ENCODE results near the gene PAMR1.

The PAMR1 gene

DNA sequence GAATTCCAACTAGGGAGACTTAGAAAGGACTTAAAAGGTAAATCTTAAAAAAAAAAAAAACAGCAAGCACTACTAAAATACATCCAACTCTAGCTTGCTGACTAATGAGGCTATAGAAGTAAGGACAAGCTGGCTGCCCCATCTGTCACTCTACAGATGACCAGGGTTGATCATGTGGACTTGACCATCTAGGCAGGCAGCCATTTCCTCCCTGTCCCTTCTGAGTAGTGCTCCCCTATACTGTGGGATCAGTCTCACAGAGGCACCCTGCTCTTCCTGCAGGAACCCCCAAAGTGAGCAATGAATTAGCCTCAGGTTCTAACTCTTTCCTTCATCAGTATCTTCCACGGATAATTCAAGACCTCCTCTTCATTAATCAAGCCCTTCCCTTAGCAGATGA is 118.4 kb downstream of the PAMR1 start:
- no peak for DNase-seq (ENCODE audit: low read depth in 1 of 2, low spot score in 1 of 2)

DNA sequence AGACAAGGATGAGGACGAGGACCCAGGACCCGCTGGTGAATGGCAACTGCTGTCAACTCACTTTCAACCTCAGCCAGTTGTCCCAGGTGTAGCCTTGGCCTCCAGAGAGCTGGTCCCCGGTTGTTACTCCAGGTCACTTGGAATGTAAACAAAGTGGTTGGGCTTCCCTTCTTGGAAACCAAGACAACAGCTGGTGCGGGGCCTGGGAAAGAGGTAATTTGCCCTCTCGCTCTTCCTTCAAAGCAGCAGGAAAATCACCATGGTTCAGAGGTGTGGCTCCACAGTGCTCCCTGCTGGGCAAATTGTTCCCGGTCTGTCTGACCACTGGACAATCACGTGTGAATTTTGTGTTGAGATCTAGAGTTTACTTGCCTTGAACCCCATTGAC is 121.0 kb downstream of the PAMR1 start:
- DNase-seq (ENCODE audit: low read depth in 1 of 2, low spot score in 1 of 2) = no peak

DNA sequence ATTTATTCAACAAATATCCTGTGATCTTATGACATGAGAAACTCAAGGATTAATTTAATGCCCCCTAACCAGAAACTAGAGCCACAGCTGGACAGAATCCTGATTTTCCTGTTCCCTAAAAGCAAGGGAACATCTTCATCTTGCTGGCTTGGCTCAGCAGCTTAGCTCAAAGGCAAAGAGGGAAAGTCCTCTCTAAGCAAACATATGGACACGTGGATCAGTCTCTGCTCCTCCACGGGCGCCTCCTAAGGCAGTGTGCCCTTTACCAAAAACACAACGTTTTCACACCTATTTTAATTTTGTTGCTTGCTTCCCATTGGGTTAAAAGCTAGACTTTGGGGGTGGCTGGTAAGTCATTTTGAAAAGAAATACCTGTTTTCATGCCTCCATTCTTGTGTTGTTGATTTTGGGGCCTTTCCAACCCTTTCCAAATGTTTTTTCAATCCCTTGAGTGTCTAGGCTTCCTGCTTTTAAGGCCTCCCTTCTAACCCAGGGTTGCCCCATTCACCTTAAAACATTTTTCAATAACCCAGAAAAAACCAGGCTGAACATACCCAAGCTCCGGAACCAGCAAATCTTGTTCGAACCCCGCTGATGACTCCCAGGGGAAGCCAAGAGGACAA is 121.5 kb downstream of the PAMR1 start:
- no peak for DNase-seq (ENCODE audit: low read depth in 1 of 2, low spot score in 1 of 2)

DNA sequence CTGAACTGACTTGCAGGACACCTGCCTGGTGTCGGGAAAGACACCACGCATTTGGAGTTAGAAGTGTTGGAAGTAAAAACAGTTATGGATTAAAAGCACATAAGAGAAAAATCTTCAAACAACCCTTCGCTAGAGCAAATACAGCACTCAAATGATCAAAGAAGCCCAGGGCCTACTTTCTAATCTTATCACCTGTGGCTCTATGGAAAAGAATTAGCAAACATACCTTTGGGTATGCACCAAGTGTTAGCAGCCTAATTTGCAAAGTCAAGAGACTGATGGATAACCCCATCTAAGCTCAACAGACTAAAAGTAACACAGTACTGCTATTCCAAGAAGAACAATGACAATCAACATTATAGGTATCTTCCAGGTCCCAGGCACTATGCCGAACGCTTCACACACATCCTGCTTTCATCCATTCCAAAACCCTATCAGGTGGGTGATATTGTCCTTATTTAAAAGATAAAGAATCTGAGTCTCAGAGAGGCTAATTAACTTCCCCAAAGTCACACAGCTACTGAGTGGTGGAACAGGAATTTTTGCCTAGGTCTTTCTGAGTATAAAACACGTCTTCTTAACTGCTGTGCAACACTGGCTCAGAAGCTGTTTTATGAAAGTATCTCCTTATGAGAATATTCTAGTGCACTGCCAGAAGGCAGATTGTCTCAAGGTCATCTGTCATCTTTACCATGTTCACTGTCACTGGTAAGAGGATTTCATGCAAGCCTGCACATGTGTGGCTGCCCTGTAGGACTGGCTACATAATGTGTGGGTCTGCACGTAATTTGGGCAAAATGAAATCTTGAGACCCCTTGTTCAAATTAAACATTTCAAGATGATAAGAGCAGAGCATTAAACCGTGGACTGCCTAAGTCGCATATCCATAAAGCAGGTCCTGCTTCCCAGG is 122.4 kb downstream of the PAMR1 start:
- no peak for DNase-seq (ENCODE audit: low read depth in 1 of 2, low spot score in 1 of 2)

DNA sequence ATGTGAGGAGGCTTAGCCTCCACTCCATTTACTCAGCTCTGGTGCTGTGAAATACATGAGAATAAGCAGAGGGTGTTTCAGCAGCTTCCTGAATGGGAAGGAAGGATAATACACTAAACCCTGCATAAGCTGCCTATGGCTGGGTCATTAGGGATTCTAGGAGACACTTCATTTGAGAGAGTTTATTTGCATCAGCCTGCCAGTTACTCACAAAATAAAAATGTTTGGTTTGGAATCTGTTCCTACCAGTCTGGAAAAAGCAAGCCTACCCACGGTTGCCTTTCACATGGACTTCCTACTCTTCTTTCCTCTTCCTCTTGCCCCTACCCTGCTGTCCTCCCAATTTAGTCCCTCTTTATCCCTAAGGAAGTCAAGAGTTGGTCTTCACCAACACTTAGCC is 126.5 kb downstream of the PAMR1 start:
- no peak for DNase-seq (ENCODE audit: low read depth in 1 of 2, low spot score in 1 of 2)

DNA sequence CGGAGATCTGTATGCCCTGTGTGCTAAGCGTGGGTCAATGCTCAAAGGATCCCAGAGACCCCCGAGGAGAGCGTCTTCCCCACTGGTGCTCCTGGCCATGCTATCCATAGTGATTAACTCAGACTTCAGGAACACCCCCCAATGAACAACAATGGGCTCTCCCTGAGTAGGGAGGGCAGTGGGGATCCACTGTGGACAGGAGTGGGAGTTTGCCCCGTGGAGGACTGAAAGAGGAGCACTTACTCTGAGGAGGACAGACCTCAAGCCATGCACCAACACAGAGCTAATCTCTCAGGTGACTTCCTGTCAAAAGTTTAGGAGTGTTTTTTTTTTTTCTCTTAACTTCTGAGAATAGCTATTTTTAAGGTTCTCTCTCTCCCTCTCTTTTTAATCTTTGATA is 130.5 kb downstream of the PAMR1 start:
- DNase-seq (ENCODE audit: low read depth in 1 of 2, low spot score in 1 of 2) = no peak

DNA sequence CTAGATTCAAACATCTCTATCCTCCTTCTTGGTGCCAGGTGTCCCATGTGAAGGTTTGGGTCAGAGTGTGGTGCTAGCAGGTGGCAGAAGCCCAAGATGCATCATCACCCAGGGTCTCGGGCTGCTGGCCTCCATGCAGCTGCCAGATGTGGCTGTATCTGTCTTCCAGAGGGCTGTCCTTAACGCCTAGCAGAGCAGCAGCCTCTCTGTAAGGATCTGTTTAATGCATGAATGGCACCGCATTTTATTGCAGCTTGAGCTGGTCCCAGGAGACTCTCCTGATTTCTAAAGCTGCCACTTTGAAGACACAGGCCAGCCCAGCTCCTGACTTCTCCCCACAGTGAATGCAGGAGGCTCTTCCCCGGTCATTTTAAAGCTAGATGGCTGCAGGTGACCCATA is 132.3 kb downstream of the PAMR1 start:
- no peak for DNase-seq (ENCODE audit: low read depth in 1 of 2, low spot score in 1 of 2)

DNA sequence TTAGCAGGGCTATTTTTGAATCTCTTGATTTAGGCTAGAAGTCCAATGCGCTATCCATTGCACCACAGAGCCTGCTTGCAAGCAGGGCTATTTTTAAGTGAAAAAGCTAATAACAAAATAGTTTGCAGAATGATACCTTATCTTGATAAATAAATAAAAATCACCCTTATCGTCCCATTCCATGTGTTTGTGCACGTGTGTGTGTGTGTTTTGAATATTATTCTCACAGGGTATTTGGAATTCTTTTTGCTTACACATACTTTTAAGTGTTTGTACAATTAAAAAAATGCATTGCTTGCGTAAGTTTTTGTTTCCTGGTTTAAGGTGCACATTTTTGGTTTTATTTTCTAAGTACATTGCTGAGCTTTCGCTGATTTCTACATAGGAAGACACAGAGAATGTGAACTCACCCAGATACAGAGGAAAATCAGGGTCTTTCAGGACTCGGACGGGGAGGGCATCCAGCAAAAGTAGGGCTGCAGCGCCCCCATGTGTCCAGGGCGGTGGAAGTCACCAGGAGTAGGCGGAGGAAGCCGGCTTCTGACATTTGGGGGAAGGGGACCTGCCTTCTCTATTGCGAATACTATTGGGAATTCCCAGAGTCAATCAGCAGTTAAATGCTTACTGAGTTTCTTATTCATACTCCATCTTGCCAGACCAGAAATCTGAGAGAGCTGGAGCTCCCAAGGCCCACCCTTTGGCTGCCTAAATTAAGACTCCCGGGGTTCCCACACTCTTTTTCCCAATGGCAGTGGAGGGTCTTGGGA is 133.3 kb downstream of the PAMR1 start:
- peak; percentile 68 to 77 for DNase-seq (ENCODE audit: low read depth in 1 of 2, low spot score in 1 of 2)

DNA sequence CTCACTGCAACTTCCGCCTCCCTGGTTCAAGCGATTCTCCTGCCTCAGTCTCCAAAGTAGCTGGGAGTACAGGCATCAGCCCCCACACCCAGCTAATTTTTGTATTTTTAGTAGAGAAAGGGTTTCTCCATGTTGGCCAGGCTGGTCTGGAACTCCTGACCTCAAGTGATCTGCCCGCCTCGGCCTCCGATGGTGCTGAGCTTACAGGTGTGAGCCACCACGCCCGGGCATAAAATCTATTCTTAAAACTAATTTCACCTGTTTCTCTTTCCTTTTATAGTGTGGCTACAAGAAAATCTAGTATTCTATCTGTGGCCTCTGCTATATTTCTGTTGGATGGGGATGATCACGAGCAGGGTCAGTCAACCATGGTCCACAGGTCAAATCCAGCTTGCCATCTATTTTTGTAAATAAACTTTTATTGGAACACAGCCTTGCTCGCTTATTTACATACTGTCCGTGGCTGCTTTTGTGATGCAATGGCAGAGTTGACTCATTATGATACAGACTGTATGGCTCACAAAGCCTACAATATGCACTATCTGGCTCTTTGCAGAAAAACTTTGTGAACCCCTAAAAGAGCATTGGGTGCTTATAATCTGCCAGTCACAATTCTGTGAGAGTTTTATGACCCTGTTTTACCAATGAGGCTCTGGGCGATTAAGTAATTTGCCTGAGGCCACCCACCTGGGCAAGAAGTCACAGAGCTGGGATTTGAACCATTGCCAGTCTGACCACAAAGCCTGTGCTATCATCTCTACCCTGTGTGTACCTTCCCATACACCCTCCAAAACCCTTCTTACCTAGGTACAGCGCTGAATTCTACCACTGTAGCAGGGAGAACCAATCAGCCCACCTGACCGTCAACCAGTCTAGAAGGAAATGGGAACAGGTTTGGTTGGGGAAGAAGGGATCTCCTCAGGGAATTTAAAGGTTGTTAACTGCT is 134.4 kb downstream of the PAMR1 start:
- DNase-seq (ENCODE audit: low read depth in 1 of 2, low spot score in 1 of 2) = no peak

DNA sequence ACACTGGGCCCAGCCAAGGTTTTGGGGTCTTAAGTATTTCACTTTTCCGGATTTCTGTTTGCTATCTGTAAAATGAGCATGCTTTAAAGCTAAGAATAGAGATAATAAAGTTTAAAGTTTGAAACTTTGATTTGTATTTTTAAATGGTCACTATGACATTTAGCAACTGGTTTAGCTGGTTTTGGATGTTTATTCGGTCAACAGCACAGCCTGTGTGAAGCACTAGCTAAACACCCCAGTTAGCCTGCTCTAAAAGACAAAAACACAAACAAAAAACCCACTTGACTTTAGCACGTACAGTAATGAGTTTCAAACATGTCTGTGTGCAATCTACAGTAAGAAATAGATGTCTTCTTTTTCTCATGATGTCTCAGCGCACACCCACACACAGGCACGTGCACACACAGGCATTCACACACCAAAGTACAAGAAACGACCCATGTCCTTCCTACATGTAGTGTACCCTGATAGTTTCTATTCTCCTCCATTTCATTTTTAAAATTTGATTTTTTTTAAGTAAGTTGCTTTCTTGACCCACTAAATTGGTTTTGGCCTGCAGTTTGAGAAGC is 135.4 kb downstream of the PAMR1 start:
- DNase-seq (ENCODE audit: low read depth in 1 of 2, low spot score in 1 of 2) = no peak

DNA sequence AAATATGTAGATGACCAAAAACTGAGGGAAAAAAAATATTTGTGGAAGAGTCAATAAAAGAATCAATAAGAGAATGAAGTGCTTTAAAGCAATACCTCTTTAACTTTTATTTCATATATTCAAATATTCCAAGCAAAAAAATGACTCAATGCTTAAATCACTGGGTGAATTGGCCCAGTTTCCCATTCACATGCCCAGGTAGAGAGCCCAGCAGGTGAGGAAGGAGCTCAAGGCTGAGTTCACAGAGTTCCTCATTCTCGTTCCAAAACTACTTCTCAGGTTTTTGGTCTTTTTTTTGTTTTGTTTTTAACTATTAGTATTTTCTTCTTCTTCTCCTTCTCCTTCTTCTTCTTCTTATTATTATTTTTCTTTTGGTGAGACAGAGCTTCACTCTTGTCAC is 136.3 kb downstream of the PAMR1 start:
- DNase-seq (ENCODE audit: low read depth in 1 of 2, low spot score in 1 of 2) = no peak

DNA sequence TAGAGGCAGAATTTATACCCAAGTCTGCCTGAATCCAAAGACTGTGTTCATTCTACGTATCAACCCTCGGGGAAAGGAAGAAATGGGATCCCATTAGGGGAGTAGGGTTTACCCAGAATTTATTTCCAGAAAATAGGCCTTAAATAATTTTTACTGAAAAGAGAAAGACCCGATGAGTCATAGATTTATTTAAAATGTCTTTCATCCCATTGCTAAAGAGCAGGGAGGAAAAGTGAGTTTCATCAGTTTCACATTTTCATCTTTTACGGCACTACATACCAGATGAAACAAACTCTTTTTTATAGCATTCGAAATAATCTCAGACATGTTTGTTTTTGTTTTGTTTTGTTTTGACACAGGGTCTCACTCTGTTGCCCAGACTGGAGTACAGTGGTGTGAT is 137.4 kb downstream of the PAMR1 start:
- DNase-seq (ENCODE audit: low read depth in 1 of 2, low spot score in 1 of 2) = no peak

DNA sequence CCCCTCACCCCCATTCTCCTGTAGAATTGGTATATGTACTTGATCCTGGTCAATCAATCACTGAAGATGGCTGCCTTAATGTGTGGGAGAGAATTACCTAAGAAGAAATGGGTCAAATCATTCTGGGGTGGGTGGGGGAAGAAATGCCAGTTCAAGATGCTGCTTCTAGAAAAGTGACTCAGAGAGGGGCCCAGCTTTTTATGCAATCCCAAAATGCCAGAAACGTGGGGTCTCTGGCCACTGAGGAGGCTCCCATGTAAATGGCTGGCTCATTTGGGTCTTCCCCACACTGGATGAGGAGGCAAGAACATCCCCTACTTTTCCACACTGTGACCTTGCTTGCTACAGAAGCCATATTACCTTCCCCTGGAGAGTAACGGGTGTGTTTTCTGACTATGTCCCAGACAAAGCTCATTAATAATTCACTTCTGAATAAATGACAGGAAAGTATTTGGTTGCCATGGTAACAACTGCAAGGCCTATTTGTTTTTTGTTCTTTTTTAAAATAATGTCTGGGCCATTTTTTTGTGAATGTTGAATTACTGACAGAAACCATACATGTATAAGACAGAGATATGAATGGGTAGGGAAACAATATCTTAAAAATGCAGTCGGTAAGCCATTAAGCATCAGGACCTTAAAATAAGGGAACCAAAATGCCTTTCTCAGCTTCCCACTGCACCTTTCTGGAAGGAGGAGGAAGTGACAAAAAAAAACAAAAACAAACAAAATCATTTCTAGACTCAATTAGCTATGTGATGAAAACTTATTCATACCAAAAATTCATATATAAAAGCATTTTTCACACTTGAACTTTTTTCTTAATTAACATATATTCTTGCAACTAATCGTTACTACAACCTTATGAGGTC is 138.1 kb downstream of the PAMR1 start:
- no peak for DNase-seq (ENCODE audit: low read depth in 1 of 2, low spot score in 1 of 2)

DNA sequence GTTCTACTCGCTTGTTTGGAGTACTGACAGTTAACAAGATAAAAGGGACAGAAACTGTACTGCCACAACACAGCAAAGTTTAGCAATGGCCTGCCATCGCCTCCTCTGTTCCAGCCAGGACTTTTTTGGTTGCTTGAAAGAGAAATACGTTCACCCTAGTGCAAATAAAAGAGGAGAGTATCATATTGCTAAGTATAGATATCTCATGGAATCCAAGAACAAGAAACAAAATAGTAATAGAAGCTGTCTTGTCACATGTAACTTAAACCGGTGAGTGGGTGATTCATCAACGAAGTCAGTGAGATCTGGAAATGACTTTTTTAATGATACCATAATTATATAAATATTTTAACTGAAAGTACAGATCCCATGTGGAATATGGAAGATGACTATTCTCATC is 141.5 kb downstream of the PAMR1 start:
- DNase-seq (ENCODE audit: low read depth in 1 of 2, low spot score in 1 of 2) = no peak
